ENCODE measurements around the gene RBM20. TPM values are rescaled to one million over a fixed set of nuclear protein-coding genes. Genes with fewer than 3 reads are reported as not detected.
A peak's percentile ranks its signal among the peaks of the same experiment; 100 is the strongest.
"Not testable (repeated sequence)": the region's sequence is repeated elsewhere in the genome, so short reads cannot be mapped to it uniquely, and the experiment has no call there.

Gene RBM20
- 7.6 and 8.1 TPM in 2 replicates for polyA plus RNA-seq (2014; cell fraction: cytosol; rRNA removed)
- polyA plus RNA-seq (2014; cell fraction: nucleus; rRNA removed): 14.4 and 20.7 TPM in 2 replicates

- DNase-seq (ENCODE audit: low spot score): peak; percentile 62
These were observed at the start of gene RBM20 for GRCh38 chr10:110643653-110644597. Gene RBM20 (plus strand): TSS chr10:110644336. CDS start chr10:110644455, 119 bp downstream.

GRCh38 chr10:110597476-110597875 is 46.7 kb upstream of the RBM20 start:
- DNase-seq (ENCODE audit: low spot score): no peak

GRCh38 chr10:110600487-110601101 is 43.5 kb upstream of the RBM20 start:
- peak; percentile 72 for DNase-seq (ENCODE audit: low spot score)

DNA sequence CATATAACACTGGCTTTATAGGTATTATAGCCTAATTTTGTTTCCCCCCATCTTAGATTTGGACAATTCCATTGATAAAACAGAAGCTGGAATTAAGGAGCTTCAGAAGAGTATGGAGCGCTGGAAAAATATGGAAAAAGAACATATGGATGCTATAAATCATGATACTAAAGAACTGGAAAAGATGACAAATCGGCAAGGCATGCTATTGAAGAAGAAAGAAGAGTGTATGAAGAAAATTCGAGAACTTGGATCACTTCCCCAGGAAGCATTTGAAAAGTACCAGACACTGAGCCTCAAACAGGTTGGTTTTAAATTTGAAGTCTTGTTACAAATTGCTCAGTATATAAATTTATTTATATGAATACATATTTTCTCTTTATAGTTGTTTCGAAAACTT is 42.6 kb upstream of the RBM20 start:
- DNase-seq (ENCODE audit: low spot score): no peak

GRCh38 chr10:110608087-110608486 is 36.0 kb upstream of the RBM20 start:
- DNase-seq (ENCODE audit: low spot score): no peak

DNA sequence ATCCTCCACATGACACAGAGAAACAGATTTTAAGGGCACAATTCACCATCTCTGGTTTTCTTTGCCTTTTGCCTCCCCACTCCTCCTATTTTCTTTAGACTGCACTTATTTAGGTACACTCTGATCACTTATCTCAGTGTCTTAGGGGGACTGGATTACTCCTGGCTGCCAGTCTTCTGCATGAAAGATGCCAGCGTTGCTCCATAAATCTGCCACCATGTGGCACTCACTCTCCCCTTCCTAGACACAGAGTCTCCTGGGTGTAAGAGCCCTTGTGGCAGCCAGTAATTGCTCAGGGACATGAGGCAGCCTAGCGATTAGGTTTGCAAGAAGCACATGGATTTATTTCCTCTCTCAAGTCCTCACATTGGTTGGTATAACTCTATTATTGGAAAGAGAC is 34.5 kb upstream of the RBM20 start:
- DNase-seq (ENCODE audit: low spot score): peak; percentile 65

DNA sequence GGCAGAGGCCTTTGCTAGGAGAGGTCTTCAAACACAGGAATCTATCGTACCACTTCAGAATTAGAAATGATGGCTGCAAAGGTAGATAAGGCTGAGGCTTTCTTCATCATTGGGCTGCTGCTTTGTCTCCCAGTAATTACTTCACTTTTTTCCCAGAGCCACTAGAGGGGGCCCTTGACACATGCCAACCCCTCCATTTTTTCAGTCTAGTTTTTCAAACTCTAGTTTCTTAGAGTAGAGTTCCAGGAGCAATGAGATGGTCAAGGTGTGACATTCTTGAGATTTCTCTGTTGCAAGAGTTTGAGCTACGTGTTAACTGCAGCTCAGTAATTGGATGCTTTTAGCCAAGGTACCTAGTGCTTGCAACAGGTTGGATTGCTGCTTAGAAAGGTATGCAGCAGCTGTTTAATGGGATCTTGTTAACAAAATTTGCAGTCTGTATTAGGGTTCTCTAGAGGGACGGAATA is 33.8 kb upstream of the RBM20 start:
- DNase-seq (ENCODE audit: low spot score): peak; percentile 74

DNA sequence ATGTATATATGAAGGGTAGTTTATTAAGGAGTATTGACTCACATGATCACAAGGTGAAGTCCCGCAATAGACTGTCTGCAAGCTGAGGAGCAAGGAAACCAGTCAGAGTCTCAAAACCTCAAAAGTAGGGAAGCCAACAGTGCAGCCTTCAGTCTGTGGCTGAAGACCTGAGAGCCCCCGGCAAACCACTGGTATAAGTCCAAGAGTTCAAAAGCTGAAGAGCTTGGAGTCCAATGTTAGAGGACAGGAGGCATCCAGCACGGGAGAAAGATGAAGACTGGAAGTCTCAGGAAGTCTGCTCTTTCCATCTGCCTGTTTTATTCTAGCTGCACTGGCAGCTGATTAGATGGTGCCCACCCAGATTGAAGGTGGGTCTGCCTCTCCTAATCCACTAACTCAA is 33.4 kb upstream of the RBM20 start:
- DNase-seq (ENCODE audit: low spot score): not testable (repeated sequence)

GRCh38 chr10:110612087-110612486 is 32.0 kb upstream of the RBM20 start:
- no peak for DNase-seq (ENCODE audit: low spot score)

GRCh38 chr10:110612629-110613028 is 31.5 kb upstream of the RBM20 start:
- DNase-seq (ENCODE audit: low spot score): no peak

GRCh38 chr10:110613341-110613995 is 30.7 kb upstream of the RBM20 start:
- DNase-seq (ENCODE audit: low spot score): no peak

GRCh38 chr10:110613996-110614495 is 30.1 kb upstream of the RBM20 start:
- DNase-seq (ENCODE audit: low spot score): no peak

DNA sequence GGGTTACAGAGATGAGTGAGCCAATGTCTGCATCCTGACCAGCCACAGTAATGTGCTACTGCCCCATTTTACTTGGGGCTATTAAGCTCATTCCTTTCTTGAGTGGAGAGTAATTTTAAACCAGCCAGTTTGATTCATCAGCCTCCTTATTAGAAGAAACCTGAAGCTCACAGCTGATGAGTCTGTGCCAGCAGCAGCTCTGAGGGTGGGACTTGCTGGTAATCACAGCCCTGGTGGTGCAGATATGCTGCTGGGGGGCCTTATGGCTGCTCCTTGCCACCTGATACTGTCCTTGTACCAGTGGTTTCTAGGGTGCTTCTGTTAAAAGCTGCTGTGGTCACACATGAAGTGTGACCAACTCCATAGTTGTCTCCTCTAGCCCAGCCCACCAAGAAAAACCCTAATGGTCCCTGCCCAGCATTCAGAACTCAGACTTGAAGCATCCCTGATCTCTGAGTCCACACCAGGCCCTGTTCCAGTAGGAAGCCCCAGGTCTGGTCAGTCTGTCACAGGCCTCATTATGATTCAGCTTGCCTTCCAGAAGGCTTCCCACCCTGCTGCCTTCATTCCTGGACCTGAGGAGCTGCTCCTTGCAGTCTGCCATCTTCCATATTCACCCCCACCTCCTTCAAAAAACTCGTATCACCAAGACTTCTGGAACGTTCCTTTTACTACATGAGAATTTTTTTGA is 28.9 kb upstream of the RBM20 start:
- DNase-seq (ENCODE audit: low spot score): no peak

DNA sequence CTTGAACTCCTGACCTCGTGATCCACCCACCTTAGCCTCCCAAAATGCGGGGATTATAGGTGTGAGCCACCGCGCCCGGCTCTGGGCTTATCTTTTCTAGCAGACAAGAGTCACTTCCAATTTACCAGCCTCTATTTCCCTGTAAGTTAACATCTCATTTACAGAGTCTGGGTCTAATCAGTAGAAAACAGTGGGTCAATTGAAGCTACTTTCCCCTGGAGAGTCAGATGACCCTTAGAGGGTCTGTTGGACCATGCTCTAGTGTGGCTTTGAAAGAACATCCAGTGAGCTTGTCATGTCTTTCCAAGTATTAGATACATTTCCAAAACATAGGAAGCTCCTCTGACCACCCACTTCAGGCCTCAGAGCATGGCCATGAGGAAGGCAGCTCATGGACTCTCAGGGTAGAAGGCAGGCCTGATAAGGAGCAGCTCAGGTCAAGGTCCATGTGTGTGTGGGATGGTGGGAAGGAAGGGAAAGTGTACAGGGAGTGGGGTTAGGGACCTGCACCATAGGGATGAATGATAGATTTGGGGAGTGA is 27.6 kb upstream of the RBM20 start:
- no peak for DNase-seq (ENCODE audit: low spot score)

- DNase-seq (ENCODE audit: low spot score): peak; percentile 46
These were observed 26.5 kb upstream of the RBM20 start for GRCh38 chr10:110617425-110618229.

GRCh38 chr10:110618230-110618610 is 25.9 kb upstream of the RBM20 start:
- no peak for DNase-seq (ENCODE audit: low spot score)

DNA sequence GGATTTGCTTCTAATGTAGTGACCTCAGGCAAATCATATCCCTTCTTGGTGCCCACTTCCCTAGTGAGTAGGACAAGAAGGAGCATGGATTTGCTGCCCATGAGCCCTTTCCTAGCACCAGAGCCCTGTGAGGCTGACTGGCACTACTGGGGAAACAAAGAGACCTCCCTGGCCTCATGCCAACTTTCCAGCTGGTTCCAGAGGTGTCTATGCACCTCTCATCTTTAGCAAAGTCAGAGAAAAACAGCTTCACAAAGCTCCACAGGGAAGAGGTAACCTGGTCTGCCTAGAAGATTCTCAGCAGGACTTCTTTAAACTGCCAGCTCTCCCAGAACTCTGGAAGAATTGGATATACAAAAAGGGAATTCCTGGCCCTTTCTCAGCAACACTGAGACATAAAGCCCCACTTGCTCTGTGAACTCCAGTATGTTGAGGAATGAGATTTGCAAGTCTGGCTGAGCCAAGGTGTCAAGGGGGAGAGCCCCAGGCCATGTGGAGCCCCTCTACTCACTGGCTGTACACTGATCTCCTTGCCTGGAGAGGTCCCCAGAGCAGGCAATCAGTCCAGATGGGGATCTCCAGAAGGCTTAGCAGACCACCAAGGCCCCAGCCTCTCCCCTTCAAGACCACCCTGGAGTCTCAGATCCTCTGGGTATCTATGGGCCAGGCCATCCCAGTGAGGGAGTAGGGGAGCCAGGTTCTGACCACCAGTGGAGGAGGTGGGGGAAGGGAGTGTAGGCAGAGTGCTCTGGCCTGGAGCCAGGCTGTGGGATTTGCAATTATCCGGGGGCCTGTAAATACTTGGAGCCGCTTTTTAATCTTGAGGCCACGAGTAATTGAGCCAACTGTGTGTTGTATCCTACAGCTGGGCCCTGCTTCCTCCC is 24.4 kb upstream of the RBM20 start:
- no peak for DNase-seq (ENCODE audit: low spot score)

DNA sequence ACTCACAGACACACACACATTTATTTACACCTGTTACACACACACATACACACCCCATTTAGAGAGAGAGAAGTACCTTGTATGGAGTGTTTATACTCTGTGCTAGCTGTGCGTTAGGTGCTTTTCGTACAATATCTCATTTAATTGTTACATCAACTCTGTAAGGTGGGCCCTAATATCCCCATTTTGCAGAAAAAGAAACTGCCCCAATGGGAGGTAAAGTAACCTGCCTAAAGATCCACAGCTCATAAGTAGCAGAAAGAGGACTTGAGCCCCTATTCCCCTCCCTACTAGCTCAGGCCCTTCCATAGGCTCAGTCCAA is 23.8 kb upstream of the RBM20 start:
- DNase-seq (ENCODE audit: low spot score): no peak

DNA sequence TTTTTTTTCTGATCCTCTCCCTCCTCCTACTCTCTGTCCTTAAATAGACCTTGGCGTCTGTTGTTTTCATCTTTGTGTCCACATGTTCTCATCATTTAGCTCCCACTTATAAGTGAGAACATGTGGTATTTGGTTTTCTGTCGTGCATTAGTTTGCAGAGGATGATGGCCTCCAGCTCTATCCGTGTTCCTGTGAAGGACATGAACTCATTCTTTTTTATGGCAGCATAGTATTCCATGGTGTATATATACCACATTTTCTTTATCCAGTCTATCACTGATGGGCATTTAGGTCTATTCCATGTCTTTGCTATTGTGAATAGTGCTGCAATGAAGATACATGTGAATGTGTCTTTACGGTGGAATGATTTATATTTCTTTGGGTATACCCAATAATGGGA is 20.8 kb upstream of the RBM20 start:
- not testable (repeated sequence) for DNase-seq (ENCODE audit: low spot score)

Data from SK-N-DZ (cell line).